ENCODE measurements around the gene PSMB7. TPM values are rescaled to one million over a fixed set of nuclear protein-coding genes. Genes with fewer than 3 reads are reported as not detected.

Gene PSMB7
- total RNA-seq, 4 donors from 2014 or later: 149 to 187 (median 165) TPM

GRCh38 chr9:124307379-124308030 lies 107.7 kb downstream of the PSMB7 start:
- TF ChIP-seq POLR2A (IDR thresholded peaks at IDR 0.05) (no peak), CTCF (IDR thresholded peaks at IDR 0.05) (no peak)
- 90 to 93% methylated on average over 18 to 24 of the region's 24 CpGs for whole genome bisulfite sequencing, 2 donors
- no peak for DNase-seq (ENCODE audit: low spot score in 2 of 2)
- intact Hi-C loops (cut with DNase I; ENCODE audit: low total_unique reads): no loop called here
- no peak overlapping the region for H3K4me3 ChIP-seq (ENCODE audit: low read depth, poor library complexity, severe bottlenecking)

GRCh38 chr9:124306098-124306735 lies 109.0 kb downstream of the PSMB7 start:
- intact Hi-C loops (cut with DNase I; ENCODE audit: low total_unique reads): no loop called here
- DNase-seq (ENCODE audit: low spot score in 2 of 2): no peak
- TF ChIP-seq POLR2A (IDR thresholded peaks at IDR 0.05) (no peak), CTCF (IDR thresholded peaks at IDR 0.05) (no peak)
- WGBS, 2 donors: 76 to 78% methylated on average over 13 of the region's 13 CpGs
- H3K4me3 ChIP-seq (ENCODE audit: low read depth, poor library complexity, severe bottlenecking): no peak overlapping the region

GRCh38 chr9:124304285-124304684 lies 111.0 kb downstream of the PSMB7 start:
- no peak overlapping the region for H3K4me3 ChIP-seq (ENCODE audit: low read depth, poor library complexity, severe bottlenecking)
- 86 to 94% methylated on average over 8 of the region's 8 CpGs for WGBS, 2 donors
- no peak for DNase-seq (ENCODE audit: low spot score in 2 of 2)
- intact Hi-C loops (cut with DNase I; ENCODE audit: low total_unique reads): no loop called here
- TF ChIP-seq CTCF (IDR thresholded peaks at IDR 0.05) (no peak), POLR2A (IDR thresholded peaks at IDR 0.05) (no peak)

GRCh38 chr9:124303762-124304161 lies 111.5 kb downstream of the PSMB7 start:
- DNase-seq (ENCODE audit: low spot score in 2 of 2): no peak
- TF ChIP-seq POLR2A (IDR thresholded peaks at IDR 0.05) (no peak), CTCF (IDR thresholded peaks at IDR 0.05) (no peak)

More at GRCh38 chr9:124303762-124304161, 111.5 kb downstream of the PSMB7 start:
- intact Hi-C loops (cut with DNase I; ENCODE audit: low total_unique reads): no loop called here
- WGBS, 2 donors: 83 to 87% methylated on average over 14 of the region's 14 CpGs
- no peak overlapping the region for H3K4me3 ChIP-seq (ENCODE audit: low read depth, poor library complexity, severe bottlenecking)

Other genes with a start within 250 kb of the PSMB7 start
- gene NEK6, start 157.5 kb downstream of the PSMB7 start, total RNA-seq: 10 to 100 TPM in 2 of 4 donors, 1 to 10 TPM in 2; 6.0 to 14.7 (median 9.1) TPM
- under 1 TPM in 3 of 4 donors, not detected in 1; 0.20 to 0.49 (median 0.36) TPM for gene ADGRD2, start 35.0 kb upstream of the PSMB7 start, total RNA-seq
- gene NR5A1, start 92.0 kb upstream of the PSMB7 start, total RNA-seq: under 1 TPM in 2 of 4 donors, not detected in 2; 0.15 to 0.51 TPM

Measured in lower leg skin (tissue), 4 donors.